NCI-H2196 treated with DMSO at 0.1 percent for 48 hours (cell line): ENCODE measurements around the gene ADAMTS2.

Experiments
- DNase-seq: peaks from one replicate; lab custom pipeline; 2025; ENCODE audit not compliant: unreplicated experiment; lab: John Stamatoyannopoulos, UW

The ADAMTS2 gene

GRCh38 chr5:179166171-179166885 is 178.9 kb downstream of the ADAMTS2 start:
- no peak for DNase-seq

- DNase-seq: no peak
These were observed 179.7 kb downstream of the ADAMTS2 start for GRCh38 chr5:179165421-179166170.

GRCh38 chr5:179164331-179165311 is 180.6 kb downstream of the ADAMTS2 start:
- no peak for DNase-seq

GRCh38 chr5:179163236-179164155 is 181.8 kb downstream of the ADAMTS2 start:
- no peak for DNase-seq

GRCh38 chr5:179162351-179163235 is 182.7 kb downstream of the ADAMTS2 start:
- no peak for DNase-seq

GRCh38 chr5:179161901-179162300 is 183.4 kb downstream of the ADAMTS2 start:
- DNase-seq: no peak

- DNase-seq: no peak
These were observed 184.7 kb downstream of the ADAMTS2 start for GRCh38 chr5:179160584-179160983.

- DNase-seq: no peak
These were observed 186.7 kb downstream of the ADAMTS2 start for GRCh38 chr5:179158556-179158955.

- no peak for DNase-seq
These were observed 190.0 kb downstream of the ADAMTS2 start for GRCh38 chr5:179154991-179155955.

- DNase-seq: no peak
These were observed 190.8 kb downstream of the ADAMTS2 start for GRCh38 chr5:179154346-179154990.

GRCh38 chr5:179153921-179154345 is 191.3 kb downstream of the ADAMTS2 start:
- DNase-seq: no peak

GRCh38 chr5:179153341-179153901 is 191.8 kb downstream of the ADAMTS2 start:
- DNase-seq: no peak

GRCh38 chr5:179152941-179153340 is 192.3 kb downstream of the ADAMTS2 start:
- no peak for DNase-seq

- no peak for DNase-seq
These were observed 192.9 kb downstream of the ADAMTS2 start for GRCh38 chr5:179152144-179152895.

- no peak for DNase-seq
These were observed 193.8 kb downstream of the ADAMTS2 start for GRCh38 chr5:179151286-179152118.

- DNase-seq: no peak
These were observed 195.2 kb downstream of the ADAMTS2 start for GRCh38 chr5:179150011-179150410.
